Left lobe of liver (tissue), 2 donors: ENCODE data around the gene CABLES1. TPM values are rescaled to one million over a fixed set of nuclear protein-coding genes. Genes with fewer than 3 reads are reported as not detected.

Experiments
- ATAC-seq: fragments of 200-7000 bp; cut with Tn5 transposase; one replicate; pipeline ENCODE4 v1.9.1; 2020; ENCODE audit warnings: mild to moderate bottlenecking, moderate library complexity
- DNase-seq: peaks from one replicate; pipeline ENCODE4 v3.0.0-alpha.2; 2020; ENCODE audit warnings: low spot score
- total RNA-seq: library from RNA; stranded (reverse); gene quantifications from one replicate; pipeline ENCODE4 v1.2.1, GENCODE V29; 2021
- donor health status: DM: no; HTN: no; CAD: no; lungs with moderate emphysema.
- donor health status: DM: no; HTN: yes; CAD: no.

The CABLES1 gene
- total RNA-seq, 1 donor from 2014 or later: 12.8 TPM

DNA sequence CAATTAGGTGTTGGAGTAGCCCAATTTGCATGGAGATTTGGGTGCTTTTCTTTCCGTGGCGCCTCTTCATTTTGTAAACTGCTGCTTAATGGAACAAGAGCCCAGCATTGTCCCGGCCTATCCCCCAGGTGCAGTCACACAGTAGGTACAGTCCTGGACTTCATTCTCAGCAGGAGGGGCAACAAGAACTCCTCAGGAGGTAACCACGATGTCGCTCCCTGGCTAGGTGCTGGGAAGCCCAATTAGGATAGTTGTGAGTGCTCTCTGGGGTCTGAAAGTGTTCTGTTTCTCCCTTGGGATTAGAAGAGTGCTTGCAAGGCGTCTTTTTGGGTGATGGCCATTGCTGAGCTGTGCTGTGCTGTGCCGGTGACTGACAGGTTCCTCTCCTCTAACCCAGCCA, 53.8 kb downstream of the CABLES1 start:
- DNase-seq (no peak), ATAC-seq (no peak)

GRCh38 chr18:23189768-23190661, 54.7 kb downstream of the CABLES1 start:
- ATAC-seq: peak; percentile 89
- DNase-seq: peak; percentile 80

DNA sequence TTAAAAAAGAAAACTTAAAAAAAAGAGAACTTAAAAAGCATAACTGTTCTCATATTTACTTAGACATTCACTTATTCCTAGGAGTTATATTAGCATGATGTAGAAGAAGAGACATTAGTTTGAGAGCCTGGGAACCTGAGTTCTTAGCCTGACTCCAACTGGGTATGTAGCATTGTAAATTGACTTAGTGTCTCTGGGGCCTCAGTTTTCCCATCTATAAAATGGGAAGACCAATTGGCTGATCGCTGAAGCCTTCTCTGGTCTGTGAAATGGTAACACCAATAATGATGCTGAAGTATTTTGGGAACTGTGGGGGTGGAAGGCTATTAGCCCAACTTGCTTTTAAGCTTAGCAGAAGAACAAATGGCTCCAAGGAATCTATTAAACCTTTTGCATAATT, 55.9 kb downstream of the CABLES1 start:
- ATAC-seq: no peak

GRCh38 chr18:23193742-23194141, 58.5 kb downstream of the CABLES1 start:
- ATAC-seq (no peak), DNase-seq (no peak)

More for the DNA sequence above, 55.9 kb downstream of the CABLES1 start:
- no peak for DNase-seq

DNA sequence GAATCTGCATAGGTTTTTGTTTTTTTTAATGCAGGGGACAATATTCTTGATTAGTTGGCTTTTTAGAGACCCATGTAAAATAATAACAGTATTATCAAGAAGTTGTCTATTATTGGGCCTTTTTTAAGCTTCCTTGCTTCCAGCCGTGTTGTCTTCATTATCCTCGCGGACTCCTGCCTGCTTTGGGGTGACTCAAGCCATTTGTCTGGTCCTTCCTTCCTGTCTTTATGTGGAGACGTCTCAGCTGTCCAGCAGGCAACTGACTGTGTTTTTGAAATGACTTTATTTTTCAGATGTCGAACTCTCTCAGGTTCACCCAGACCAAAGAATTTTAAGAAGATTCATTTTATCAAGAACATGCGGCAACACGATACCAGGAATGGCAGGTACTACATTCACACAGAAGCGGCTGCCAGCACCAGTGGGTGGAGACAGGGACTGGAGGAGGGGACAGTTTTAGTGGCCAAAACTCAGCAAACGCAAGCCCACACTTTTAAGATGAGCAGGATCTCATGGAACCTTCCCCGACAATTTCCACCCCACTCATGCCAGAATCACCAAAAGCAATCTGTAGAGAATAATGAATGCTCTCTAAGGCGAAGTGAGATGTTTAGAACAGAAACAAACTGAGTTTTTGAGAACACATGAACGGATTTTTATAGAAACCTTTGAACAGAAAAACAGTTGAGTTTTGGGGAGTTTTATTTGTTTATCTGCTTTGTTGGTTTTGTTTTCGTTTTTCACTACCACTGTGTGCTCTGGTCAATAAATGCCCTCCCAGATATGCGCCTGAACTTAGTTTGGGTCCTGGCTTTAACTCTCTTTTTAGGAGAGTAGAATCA, 59.1 kb downstream of the CABLES1 start:
- ATAC-seq: peak; percentile 66
- peak; percentile 66 for DNase-seq

DNA sequence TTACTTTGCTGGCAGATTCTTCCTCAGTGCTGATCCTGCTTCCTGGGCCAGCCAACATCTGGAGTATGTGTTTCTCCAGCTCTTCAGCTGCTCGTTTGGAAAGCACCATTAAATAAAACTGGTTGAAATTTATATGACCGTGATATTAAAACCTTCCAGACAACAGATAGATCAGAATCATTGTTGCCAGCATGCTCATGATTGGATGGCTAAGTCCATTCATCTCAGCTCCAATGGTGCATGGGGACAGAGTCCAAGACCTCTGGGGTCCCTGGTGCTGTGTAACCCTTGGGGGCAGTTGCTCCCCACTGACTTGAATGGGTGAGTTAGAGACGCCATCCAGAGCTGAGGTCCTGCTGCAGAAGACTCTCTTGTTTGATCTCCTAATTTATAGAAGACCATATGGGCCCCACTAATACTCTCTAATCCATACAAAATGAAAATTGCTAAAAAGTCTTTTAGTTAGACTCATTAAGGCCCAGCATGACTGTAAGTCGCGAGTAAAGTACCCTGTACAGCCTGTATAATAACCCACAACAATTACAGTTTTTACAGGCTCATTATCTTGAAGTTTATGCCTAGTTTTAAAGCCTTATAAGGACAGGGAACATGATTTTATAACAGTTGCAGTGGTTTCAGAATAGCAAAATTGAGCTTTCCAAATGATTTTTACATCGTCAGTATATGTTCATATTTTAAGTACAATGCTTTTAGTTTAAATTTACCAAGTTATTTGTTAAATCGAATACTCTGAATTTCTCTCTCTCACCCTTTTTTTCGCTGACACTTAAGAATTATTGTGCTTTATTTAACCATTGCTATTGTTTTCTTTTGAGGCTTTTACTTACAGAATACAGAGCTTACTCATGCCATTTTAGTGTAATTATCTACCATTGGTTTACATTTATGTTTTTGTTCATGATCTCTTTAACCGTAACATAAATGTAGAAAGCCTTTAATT, 60.0 kb downstream of the CABLES1 start:
- DNase-seq (no peak), ATAC-seq (no peak)

DNA sequence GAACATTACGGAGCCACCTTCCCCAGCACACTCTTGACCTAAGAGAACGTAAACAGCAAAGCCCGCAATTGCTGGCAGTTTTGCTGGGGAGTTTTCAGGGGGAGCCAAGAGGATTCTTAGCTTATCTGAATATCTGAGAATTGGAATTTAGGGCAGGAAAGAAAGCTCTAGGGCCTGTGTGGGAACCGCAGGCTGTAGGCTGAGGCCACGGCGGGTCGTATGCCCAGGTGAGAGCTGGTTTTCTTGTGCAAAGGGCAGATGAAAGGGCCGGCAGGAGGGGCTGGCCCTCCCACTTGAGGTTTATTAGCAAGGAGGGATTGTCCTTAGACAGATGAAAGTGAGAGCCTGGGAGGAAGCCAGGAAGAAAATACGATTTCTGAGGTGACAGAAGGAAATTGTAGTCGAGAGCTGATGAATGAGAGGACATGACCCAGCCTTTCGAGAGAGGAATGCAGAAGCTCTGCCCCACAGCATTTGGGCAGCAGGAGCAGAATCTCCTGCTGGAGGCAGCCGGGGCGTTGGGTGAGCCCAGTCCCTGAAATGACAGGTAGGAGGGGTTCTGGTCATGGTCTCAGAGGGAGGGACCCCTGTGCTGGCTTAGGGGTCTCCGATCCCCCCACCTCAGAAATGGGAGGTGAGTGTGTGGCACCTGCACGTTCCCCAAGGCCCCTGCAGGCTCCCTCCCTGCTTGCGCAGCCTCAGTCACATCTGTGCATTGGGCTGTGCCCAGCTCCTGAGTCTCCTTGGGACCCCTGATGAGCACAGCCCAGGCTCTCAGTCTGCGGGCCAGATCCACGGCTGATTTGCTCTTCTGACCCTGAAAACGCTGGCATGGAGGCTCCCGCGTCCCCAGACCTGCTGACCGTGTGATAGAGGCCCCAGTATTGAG, 61.1 kb downstream of the CABLES1 start:
- no peak for ATAC-seq
- no peak for DNase-seq

DNA sequence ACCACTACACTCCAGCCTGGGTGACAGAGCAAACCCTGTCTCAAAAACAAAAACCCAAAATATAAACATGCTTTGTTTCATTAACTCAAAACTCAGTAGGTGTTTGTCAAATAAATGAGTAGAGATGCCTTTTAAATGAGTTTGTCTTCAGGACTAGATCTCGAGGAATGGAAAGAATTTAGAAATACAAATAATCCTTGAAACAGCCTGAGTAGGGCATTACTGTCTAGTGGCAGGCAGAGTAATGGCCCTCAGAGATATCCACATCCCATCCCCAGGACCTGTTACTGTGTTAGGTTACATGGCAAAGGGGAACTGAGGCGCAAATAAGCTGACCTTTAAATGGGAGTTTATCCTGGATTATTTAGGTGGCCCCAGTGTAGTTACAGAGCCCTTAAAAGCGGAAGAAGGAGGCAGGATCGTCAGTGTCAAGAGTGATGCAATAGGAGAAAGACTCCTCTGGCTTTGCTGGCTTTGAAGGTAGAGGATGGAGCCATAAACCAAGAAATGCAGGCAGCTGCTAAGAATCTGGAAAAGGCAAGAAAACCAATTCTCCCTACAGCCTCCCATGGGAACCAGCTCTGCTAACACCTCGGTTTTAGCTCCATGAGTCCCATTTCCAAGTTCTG, 63.0 kb downstream of the CABLES1 start:
- DNase-seq: no peak
- ATAC-seq: no peak

GRCh38 chr18:23200756-23201155, 65.5 kb downstream of the CABLES1 start:
- DNase-seq (no peak), ATAC-seq (no peak)

- ATAC-seq (no peak), DNase-seq (no peak)
Measured at GRCh38 chr18:23201741-23202140, 66.5 kb downstream of the CABLES1 start.

GRCh38 chr18:23203891-23204432, 68.7 kb downstream of the CABLES1 start:
- DNase-seq (no peak), ATAC-seq (no peak)

GRCh38 chr18:23204589-23205235, 69.4 kb downstream of the CABLES1 start:
- ATAC-seq (no peak), DNase-seq (no peak)

DNA sequence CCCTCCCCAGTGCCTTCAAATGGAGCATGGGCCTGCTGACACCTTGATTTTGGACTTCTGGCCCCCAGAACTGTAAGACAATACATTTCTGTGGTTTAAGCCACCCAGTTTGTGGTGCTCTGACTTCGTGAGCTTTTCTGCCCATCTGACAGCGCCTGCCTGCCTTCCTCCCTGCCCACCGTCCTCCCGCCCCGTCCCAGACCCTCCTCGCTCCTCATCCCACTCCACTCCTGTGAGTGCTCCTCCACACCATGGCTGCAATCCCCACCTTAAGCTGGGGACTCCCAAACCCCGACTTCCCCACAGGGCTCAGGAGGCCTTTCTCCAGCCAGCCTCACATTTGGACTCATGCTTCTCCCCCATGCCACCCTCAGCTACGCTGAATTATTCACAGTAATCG, 70.7 kb downstream of the CABLES1 start:
- no peak for ATAC-seq
- DNase-seq: no peak

DNA sequence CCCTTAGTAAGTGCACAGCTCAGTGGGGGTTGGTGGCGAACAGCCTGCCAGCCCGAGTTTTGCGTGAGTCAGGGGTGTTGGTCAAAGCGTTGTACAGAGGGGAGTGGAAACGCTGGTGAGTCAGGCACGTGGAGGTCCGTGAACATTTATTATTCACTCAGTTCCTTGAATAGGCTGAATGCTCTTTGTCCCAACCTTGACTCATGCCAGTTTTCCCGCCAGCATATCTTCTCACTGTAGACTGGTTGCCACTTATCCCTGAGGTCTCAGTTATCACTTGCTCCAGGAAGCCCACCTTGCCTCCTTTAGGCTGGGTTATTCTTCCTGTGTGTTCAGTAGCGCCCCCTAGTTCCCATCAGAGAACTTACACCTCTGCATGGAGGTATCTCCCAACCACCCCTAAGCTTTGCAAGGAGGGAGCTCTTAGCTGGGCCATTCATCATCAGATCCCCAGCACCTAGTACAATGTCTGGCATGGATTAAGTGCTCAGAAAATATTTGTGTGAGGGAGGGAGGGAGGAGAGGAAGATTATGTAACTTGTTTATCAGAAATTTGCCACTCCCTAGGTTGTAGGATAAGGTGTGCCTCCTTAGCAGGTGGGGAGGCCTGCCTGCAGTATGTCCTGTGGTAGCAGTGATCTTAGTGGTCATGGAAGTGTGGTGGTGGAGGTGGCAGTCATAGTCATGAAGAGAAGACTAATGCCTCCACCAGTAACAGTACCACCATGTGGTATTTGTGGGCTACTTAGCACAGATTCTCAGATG, 72.1 kb downstream of the CABLES1 start:
- ATAC-seq (peak; percentile 42), DNase-seq (no peak)

- DNase-seq: no peak
- ATAC-seq: no peak
Measured at GRCh38 chr18:23207994-23208393, 72.7 kb downstream of the CABLES1 start.

DNA sequence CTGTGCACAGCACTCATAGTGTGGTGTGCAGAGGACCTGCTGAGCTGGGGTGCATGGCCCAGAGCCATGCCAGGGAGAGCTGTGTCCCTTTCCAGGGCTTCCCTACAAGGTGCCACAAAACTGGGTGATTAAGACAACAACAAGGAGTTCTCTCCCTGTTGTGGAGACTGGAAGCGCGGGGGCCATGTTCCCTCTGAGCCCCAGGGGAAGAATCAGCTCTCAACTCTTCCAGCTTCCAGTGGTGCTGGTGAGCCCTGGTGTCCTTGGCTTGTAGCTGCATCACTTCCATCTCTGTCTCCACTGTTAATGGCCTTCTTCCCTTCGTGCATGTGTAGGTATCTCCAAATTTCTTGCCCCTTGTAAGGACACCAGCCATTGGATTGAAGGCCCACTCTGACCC, 73.3 kb downstream of the CABLES1 start:
- ATAC-seq (no peak), DNase-seq (no peak)

DNA sequence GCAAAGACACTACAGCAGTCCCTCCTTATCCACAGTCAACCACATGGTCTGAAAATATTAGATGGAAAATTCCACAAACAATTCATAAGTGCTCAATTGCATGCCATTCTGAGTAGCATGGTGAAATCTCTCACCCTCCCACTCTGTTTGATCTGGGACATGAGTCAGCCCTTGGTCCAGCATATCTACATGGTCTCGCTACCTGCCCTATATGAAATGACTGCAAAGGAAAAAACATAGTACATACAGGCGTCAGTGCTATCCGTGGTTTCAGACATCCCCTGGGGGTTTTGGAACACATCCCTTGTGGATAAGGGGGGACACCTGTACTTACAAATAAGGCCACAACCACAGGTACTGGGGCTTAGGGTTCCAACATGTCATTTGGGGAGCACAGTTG, 73.7 kb downstream of the CABLES1 start:
- ATAC-seq: no peak

DNA sequence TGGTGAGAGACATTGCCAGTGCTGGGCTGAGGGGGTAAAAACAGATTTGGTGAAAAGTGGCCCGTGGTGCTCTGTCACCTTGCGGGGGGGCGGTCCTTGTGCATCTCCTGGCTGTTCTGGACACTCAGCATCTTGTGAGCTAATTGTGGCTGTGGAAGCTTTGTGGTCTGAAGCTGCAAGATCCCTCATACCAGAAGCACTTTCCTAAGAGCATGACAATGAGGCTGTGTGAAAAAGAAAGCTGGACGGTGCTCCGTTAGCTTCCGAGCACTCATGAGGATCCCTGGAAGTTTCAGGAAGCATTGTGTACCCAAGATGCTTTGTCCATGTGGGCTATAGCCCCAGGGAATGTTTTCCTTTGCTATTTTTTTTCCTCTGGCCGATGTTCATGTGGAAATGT, 74.5 kb downstream of the CABLES1 start:
- DNase-seq (no peak), ATAC-seq (no peak)

More for the DNA sequence above, 73.7 kb downstream of the CABLES1 start:
- DNase-seq: no peak
